Endothelial cell (in vitro differentiated cells): ENCODE data around the gene ACKR1. TPM values are rescaled to one million over a fixed set of nuclear protein-coding genes. Genes with fewer than 3 reads are reported as not detected.

Source experiments
- DNase-seq: peaks from one replicate; pipeline ENCODE4 v3.0.0; 2021; ENCODE audit warnings: low spot score
- H3K27ac Mint-ChIP-seq: one replicate; pipeline ENCODE4 v1.8.0; 2021; ENCODE audit warnings: mixed read lengths, inconsistent platforms; ENCODE audit not compliant: unreplicated experiment
- H3K27me3 Mint-ChIP-seq: one replicate; pipeline ENCODE4 v1.8.0; 2021; ENCODE audit warnings: mild to moderate bottlenecking, moderate library complexity, mixed read lengths, inconsistent platforms; ENCODE audit not compliant: unreplicated experiment
- H3K36me3 Mint-ChIP-seq: one replicate; pipeline ENCODE4 v1.8.0; 2021; ENCODE audit warnings: mild to moderate bottlenecking, low read depth, mixed read lengths, inconsistent platforms; ENCODE audit not compliant: unreplicated experiment
- H3K4me1 Mint-ChIP-seq: one replicate; pipeline ENCODE4 v1.8.0; 2021; ENCODE audit warnings: mild to moderate bottlenecking, mixed read lengths, inconsistent platforms; ENCODE audit not compliant: unreplicated experiment
- H3K4me3 Mint-ChIP-seq: one replicate; pipeline ENCODE4 v1.8.0; 2021; ENCODE audit warnings: mild to moderate bottlenecking, mixed read lengths, inconsistent platforms; ENCODE audit not compliant: unreplicated experiment
- H3K9me3 Mint-ChIP-seq: one replicate; pipeline ENCODE4 v1.8.0; 2021; ENCODE audit warnings: mixed read lengths, inconsistent platforms; ENCODE audit not compliant: unreplicated experiment
- CTCF ChIP-seq: fragments of 200-600 bp; sonication (generic); IDR thresholded peaks from one replicate; pipeline ENCODE4 v1.5.0; 2021; ENCODE audit warnings: antibody characterized with exemption; ENCODE audit not compliant: unreplicated experiment
- total RNA-seq: library from RNA; stranded (reverse); fragmentation: NEBNext Ultra II Directional; extraction: Animal tissue kit (Norgen Biotek cat#: 25700); gene quantifications from one replicate; pipeline ENCODE4 v1.2.1, GENCODE V29; 2021; ENCODE audit not compliant: unreplicated experiment

Gene ACKR1
- total RNA-seq, 1 donor from 2014 or later, result 0.23 TPM

- Mint-ChIP-seq H3K4me1 (peaks cover 11% of the 10 kb centered on the region), H3K36me3 (peaks cover 11% of the 10 kb centered on the region), H3K9me3 (peaks cover 4% of the 10 kb centered on the region), H3K27ac (no peak overlapping the region), H3K4me3 (peak overlapping the region; percentile 95), H3K27me3 (peaks cover 17% of the 10 kb centered on the region)
- peak; percentile 26 for DNase-seq
- TF ChIP-seq CTCF, result no peak
Measured at GRCh38 chr1:159171688-159172501, 32.8 kb upstream of the ACKR1 start.

GRCh38 chr1:159172614-159173291 is 31.9 kb upstream of the ACKR1 start:
- H3K36me3 Mint-ChIP-seq, result peaks cover 11% of the 10 kb centered on the region
- H3K27me3 Mint-ChIP-seq, result peaks cover 17% of the 10 kb centered on the region
- peaks cover 4% of the 10 kb centered on the region for H3K9me3 Mint-ChIP-seq
- no peak for DNase-seq
- peak overlapping the region; percentile 95 for H3K4me3 Mint-ChIP-seq
- TF ChIP-seq CTCF, result no peak
- no peak overlapping the region for H3K27ac Mint-ChIP-seq
- H3K4me1 Mint-ChIP-seq, result peaks cover 11% of the 10 kb centered on the region

GRCh38 chr1:159173320-159173719 is 31.4 kb upstream of the ACKR1 start:
- Mint-ChIP-seq H3K27ac (no peak overlapping the region), H3K4me1 (peaks cover 11% of the 10 kb centered on the region), H3K4me3 (peak overlapping the region; percentile 32), H3K36me3 (peaks cover 11% of the 10 kb centered on the region), H3K9me3 (peaks cover 4% of the 10 kb centered on the region), H3K27me3 (peaks cover 17% of the 10 kb centered on the region)
- TF ChIP-seq CTCF, result no peak
- DNase-seq, result no peak

GRCh38 chr1:159175571-159175970 is 29.1 kb upstream of the ACKR1 start:
- Mint-ChIP-seq H3K36me3 (peaks cover 8% of the 10 kb centered on the region), H3K27ac (no peak overlapping the region), H3K4me3 (no peak overlapping the region), H3K27me3 (peaks cover 13% of the 10 kb centered on the region), H3K4me1 (peaks cover 11% of the 10 kb centered on the region), H3K9me3 (peaks cover 4% of the 10 kb centered on the region)
- TF ChIP-seq CTCF, result no peak
- no peak for DNase-seq
